CD4-positive, alpha-beta memory T cell (primary cell): ENCODE measurements around the gene ACCSL. TPM values are rescaled to one million over a fixed set of nuclear protein-coding genes. Genes with fewer than 3 reads are reported as not detected.

ENCODE experiments used
- polyA plus RNA-seq, 2 donors: library from polyadenylated mRNA; unstranded; fragments of 300-500 nt; fragmentation: Illumina TruSeq; gene quantifications; one replicate each; pipeline ENCODE4 v1.2.3, GENCODE V29; 2021
- total RNA-seq, 2 experiments: library from RNA; stranded (reverse); gene quantifications; one replicate each; pipeline ENCODE4 v1.2.3, GENCODE V29; 2021

The ACCSL gene
- total and polyA plus RNA-seq, 4 experiments from 2014 or later = not detected

Other genes starting within 250 kb of the ACCSL start
- 10 to 100 TPM; 34.1 to 39.6 TPM for gene ALKBH3, start 167.2 kb upstream of the ACCSL start, total RNA-seq
- 10 to 100 TPM; 36.5 to 49.8 TPM for gene ALKBH3, start 167.2 kb upstream of the ACCSL start, polyA plus RNA-seq
- gene C11orf96, start 105.3 kb upstream of the ACCSL start, total RNA-seq = under 1 TPM in 1 of 2 experiments, not detected in 1; 0.19 TPM
- not detected for gene C11orf96, start 105.3 kb upstream of the ACCSL start, polyA plus RNA-seq
- 10 to 100 TPM; 74.9 to 78.9 TPM for gene ACCS, start 18.3 kb downstream of the ACCSL start, total RNA-seq
- gene ACCS, start 18.3 kb downstream of the ACCSL start, polyA plus RNA-seq = 1 to 10 TPM; 1.6 to 5.3 TPM
- gene EXT2, start 47.7 kb downstream of the ACCSL start, total RNA-seq = 10 to 100 TPM; 28.2 to 30.3 TPM
- 10 to 100 TPM; 41.0 to 48.5 TPM for gene EXT2, start 47.7 kb downstream of the ACCSL start, polyA plus RNA-seq